GM21367 (cell line): Measurements from ENCODE around the gene COL3A1.

Experiments
- ATAC-seq: cut with Tn5 transposase; IDR thresholded peaks from one replicate; pipeline ENCODE4 v1.9.1; 2021; ENCODE audit not compliant: unreplicated experiment

Gene COL3A1

DNA sequence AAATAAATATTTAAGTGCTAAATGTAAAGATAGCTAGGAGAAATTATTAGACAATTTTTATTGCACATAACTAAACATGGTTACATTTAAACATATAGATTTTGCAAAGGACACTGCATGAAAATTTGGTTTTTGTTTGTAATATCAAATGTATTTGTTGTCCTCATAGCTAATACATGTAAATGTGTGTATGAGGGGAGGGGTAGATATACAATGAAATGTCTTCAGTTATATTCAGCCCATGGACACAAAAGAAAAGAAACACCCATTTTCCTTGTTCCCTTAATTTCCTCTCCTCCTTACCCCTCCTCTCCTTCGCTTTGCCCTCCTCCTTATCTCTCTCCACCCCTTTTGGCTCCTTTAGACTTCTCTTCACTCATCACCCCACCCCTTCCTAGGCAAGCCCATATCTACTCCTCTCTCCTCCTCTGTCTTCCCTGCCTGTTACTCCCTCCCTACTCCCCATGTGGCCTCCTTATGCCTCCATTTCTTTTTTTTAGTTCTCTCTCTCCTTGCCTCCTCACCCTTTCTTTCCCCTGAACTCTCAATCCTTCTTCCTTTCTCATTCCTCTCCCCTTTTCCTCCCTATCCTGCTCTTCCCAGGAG, 1.4 kb downstream of the COL3A1 start:
- ATAC-seq = no peak

DNA sequence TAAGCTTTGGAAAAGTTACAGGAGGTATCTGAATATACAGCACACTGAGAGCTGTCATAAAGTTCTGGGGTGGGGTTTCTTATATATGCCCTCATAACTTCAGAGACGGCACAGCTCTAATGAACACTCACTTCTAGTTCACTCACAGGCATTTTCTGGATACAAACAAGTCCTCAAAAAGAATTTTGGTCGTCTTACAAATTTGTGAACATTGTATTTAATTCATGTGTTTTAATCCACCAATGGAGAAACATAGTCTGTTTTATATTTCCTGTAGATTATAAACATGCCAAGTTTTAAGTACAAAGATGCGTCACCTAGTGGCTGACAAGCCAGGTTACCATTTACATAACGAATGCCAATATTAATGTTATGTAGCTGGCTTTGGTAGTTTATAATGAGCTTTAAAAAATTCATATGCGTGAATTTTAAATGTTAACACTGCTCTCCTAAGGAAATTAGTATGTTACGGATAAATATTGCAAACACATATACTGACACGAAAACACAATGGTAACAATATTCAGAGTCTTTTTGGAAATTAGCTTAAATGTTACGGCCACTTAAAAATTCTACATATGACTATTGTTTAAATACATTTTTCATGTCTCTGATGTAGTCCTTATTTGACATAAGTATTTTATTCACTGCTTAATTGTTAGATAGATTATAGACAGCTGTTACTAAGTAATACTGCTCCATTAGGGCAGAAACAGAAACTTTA, 2.5 kb downstream of the COL3A1 start:
- no peak for ATAC-seq

DNA sequence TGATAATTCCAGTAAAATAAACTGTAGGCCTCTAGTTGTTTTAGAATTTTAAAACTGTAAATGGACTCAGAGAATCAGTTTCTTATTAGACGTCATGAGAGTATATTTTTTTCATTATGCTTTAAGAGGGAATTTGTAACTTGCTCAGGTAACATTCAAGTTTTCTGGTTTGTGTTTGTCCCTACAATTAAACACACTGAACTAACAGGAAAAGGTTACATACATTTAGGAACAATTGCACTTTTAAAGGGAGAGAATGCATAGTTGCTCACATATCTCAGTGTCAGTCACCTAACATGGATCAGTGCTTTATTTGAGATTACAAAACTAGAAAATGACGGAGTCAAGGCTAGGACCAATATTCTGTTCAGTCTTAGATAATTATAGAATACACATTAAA, 3.1 kb downstream of the COL3A1 start:
- ATAC-seq = no peak

DNA sequence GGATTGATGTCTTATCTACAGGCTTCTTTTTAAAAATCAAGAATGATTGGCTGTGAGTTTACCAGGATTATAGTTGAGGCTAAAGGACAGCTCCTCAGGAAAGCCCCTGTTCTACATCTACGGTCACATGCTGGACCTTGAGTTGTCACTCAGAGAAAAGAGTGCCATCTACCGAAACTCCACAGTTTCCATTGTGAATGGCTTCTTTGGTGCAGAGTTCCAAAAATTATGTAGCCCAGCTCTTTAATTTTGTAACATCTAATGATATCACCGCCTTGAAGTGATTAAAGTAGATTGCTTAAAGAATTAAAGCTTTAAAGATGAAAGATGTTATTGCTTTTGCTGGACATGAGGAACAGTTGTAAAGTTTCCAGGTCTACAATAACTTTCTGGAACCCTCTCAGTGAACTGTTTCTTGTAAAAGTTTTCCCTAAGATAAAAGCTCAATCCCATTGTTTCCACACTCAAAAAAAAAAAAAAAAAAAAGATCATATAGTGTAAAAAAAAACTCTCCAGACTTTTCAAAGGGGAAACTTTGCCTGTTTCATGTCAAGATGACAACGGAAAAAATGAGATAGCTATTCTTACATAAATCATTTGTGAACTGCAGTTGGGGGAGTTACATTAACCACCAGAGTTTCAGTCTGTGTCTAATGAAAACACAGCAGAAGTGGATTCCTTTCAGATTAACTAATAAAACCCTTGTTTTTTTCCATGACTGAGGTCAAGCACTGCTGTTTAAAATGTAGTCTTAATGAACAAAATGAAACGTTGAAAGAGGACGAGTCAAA, 4.3 kb downstream of the COL3A1 start:
- ATAC-seq = peak; percentile 88

DNA sequence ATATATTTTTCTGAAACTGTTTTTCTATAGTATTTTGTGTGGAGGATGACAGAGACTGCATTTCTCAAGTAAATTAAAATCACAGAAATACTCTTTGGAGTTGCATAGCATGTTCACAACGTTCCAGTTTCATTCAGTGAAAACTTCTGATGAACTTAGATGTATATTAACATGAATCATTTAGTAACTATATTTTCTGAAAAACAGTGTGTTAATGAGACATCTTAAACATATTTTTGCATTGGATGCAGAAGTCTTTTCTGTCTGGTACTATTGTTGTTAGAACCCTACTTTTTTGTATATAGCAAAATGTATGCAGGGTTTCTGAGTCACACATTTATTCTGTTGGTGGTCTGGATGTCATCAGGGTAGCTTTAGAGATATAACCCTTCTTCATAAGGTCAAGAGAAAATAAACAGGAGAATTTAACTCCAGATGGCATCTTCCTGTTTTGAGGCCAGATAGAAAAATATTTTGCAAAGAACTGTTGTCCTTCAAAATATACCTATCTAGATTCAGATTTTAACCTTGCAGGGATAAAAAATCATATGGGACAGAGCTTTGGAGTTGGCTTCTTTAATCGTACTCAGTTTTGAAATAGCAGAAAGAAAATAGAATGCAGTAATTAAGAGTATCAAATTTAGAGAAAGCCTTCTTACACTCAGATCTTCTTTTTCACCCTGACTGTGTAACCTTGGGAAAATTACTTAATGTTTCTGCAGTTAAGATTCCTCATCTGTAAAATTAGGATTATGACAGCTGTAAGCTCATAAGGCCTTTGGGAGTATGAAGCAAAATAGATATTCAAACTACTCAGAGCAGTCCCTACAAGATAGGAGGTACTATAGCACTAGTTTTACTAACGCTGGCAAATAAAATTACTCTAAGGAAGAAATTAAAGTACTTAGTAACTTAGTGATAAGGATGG, 5.3 kb downstream of the COL3A1 start:
- no peak for ATAC-seq

DNA sequence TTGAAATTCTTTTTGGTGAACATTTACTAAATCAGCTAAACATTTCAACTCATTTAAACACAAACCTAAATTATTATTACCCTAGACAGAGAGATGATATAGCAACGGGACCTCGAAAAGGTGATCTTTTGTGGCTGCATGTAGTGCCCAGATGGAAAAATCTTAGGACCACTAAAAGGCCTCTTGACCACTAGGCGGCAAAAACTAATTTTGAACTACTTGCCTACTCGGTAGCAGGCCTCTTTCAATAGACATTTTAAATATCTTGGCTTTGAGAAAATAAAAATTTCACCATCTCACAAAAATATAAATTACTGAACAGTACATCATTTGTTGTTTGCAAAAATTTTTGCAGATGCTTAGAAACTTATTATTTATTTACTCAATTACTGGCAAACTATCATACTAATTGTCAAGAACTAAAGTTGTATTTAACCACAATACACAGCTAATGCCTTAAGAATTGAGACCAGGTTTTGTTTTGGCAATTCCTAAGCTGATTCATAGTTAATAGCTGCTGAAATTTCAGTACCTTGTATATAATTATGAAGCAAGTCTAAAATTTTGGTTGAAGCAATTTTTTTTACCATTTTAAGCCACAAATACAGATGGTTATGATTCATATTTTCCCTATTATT, 9.4 kb downstream of the COL3A1 start:
- ATAC-seq = no peak

DNA sequence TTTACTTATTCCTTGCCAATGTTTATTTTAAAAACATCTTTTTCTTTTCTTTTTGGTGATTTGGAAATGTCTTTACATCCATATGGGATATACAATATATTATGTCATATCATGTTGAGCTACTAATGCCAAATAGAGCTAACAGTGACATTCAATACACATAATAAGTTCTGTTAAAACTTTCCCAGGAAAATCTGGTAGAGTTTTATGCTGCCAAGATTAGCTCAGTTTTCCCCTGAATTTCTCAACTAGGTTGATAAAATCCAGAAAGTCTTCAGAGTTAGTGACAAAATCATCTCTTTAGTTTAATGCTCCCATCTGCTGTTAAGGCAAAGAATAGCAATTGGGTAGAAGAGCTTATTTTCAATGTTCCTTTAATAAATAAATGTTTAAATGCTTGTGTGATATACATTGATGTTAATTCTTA, 9.9 kb downstream of the COL3A1 start:
- ATAC-seq = no peak

DNA sequence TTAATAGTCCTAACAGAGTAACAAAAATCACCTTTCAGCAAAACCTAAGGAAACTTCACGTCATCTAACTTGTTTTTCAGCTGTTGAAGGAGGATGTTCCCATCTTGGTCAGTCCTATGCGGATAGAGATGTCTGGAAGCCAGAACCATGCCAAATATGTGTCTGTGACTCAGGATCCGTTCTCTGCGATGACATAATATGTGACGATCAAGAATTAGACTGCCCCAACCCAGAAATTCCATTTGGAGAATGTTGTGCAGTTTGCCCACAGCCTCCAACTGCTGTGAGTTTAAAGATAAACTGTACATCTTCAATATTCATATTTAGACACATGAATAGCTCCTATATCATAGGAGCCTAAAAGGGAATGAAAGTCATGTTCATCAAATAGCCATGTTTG, 10.5 kb downstream of the COL3A1 start:
- ATAC-seq = no peak

DNA sequence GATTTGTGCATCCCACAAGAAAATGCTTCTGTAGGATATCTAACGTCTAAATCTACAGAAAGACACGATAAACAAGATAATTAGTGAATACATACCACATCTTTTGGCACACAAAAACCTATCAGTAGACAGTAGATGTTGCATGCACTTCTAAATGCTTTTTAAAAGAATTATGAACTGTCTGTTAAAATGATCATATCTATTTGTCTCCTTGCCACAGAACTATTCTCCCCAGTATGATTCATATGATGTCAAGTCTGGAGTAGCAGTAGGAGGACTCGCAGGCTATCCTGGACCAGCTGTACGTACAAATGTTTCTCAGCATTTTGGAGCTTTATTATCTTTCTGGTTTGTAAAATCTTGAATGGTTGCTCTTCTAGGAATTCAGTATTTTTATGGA, 12.7 kb downstream of the COL3A1 start:
- ATAC-seq = no peak

DNA sequence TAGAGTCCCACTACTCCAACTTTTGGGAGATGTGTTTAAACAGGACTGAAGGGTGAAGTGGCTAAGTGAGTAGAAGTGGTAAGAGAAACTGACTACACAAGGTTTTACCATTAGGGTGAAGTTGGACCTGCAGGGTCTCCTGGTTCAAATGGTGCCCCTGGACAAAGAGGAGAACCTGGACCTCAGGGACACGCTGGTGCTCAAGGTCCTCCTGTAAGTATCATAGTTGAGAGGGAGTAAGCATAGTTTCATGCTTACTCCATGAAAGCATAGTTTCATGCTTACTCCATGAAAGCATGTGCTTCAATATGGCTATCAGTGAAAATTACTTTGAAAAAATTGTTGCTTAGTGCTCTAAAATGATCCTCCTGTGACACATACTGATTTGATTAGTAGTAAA, 19.1 kb downstream of the COL3A1 start:
- no peak for ATAC-seq

DNA sequence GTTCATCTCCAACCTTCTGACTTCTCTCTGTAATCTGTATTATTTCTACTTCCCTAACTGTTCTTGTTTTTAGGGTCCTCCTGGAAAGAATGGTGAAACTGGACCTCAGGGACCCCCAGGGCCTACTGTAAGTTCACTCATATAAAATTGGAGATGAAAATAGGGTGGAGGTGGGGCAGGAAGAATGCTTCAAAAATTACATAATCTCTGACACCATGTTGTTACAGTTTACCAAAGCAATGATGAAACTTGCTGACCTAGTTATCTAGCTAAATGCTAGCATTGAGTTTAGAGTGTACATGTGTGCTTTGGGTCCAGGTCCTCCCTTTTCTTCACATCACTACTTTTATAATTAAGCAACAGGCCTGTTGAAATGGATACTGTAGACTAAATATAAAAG, 23.1 kb downstream of the COL3A1 start:
- no peak for ATAC-seq

DNA sequence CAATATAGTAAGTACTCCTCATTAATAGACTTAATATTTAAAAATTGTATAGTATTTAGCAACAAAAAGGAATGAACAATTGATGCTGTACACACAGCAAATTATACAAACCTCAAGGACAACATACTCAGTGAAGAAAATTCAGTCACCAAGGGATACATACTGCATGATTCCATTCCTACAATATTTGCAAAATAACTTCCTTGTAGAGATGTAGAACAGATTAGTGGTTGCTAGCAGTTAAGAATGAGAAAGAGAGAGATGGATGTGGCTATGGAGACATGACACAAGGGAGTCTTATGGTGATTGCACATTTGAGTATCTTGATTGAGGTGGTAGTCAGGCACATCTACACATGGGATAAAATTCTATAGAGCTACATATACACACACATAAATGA, 26.0 kb downstream of the COL3A1 start:
- no peak for ATAC-seq

DNA sequence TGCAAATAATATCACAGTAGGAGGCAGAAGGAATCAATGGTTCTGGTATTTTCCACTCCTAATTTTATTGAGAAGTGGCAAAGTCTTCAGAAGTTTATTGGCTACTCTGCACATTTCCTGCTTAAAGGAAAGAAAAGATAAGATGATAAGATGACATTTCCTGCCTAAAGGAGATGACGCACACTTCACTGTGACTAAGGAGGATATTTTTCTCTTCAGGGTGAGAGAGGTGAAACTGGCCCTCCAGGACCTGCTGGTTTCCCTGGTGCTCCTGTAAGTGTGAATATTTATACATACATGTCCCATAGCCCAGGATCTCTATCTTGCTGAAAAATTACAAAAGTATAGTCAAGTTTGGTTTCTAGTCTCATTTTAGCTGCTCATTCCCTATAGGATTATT, 27.9 kb downstream of the COL3A1 start:
- ATAC-seq = no peak

DNA sequence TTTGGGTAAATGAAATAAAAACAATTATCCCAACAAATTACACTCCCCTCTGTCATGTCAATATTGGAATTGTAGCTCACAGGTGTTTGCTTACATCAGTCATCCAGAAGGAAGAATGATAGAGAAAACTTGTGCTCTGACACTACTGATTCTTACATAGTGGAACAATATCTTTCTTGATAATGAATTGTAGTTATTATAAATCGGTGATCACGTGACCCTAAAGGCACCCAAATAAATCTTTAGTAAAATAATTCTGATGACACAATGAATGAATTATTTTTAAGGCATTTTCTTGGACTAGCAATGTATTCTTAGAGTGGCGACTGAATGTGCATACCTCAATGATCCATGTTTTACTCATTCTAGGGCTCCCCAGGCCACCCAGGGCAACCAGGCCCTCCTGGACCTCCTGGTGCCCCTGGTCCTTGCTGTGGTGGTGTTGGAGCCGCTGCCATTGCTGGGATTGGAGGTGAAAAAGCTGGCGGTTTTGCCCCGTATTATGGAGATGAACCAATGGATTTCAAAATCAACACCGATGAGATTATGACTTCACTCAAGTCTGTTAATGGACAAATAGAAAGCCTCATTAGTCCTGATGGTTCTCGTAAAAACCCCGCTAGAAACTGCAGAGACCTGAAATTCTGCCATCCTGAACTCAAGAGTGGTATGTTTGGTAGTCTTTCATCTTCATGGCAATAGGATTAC, 34.5 kb downstream of the COL3A1 start:
- ATAC-seq = no peak

DNA sequence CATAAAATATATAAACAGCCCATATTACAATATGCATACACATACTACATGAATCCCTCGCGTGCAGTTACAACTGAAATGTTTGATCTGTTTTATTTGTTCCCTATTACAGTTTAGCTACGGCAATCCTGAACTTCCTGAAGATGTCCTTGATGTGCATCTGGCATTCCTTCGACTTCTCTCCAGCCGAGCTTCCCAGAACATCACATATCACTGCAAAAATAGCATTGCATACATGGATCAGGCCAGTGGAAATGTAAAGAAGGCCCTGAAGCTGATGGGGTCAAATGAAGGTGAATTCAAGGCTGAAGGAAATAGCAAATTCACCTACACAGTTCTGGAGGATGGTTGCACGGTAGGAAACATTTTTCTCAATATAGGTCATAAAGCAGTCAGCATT, 36.4 kb downstream of the COL3A1 start:
- ATAC-seq = no peak

DNA sequence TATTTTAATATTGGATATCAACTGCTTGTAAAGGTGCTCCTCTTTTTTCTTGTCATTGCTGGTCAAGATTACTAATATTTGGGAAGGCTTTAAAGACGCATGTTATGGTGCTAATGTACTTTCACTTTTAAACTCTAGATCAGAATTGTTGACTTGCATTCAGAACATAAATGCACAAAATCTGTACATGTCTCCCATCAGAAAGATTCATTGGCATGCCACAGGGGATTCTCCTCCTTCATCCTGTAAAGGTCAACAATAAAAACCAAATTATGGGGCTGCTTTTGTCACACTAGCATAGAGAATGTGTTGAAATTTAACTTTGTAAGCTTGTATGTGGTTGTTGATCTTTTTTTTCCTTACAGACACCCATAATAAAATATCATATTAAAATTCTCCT, 38.2 kb downstream of the COL3A1 start:
- no peak for ATAC-seq

DNA sequence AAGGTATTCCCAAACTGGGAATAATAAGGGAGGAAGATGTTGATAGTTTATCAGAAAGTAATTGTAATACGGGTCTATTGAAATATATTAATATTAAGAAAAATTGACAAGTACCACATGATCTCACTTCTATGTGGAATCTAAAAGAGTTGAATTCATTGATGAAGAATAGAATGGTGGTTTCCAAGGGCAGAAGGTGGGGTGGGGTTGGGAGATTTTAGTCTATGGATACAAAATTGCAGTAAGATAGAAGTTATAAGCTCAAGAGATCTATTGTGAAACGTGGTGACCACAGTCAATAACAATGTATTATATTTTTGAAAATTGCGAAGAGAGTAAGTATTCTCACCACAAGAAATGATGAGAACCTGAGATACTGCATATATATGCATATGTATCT, 38.9 kb downstream of the COL3A1 start:
- ATAC-seq = no peak

DNA sequence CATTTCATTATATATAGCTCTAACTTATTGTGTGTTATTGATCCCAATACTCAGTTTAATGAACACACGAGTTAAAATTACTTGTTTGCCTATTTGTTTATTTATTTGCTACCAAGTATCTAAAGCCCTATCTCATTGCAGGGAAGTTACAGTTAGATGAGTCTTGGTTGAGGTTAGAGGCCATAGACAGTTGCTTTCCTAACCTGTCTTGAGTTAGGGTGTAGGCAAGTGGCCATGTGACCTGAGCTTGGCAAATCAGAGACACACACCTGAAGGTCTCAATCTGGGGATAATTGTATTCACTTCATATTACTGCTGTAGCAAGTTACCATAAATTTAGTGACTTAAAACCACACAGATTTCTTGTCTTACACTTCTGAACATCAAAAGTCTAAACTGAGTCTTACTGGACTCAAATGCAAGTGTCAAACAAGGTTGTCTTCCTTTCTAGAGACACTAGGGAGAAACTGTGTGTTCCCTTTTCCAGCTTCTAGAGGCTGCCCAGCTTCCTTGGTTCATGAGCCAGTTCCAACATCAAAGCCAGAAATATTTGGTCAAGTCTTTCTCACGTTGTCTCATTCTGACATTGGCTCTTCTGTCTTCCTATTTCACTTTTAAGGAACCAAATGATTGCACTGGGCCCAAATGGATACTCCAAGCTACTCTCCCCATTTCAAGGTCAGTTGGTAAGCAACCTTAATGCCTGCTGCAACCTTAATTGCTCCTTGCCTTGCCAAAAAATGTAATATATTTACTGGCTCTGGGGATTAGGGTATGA, 39.7 kb downstream of the COL3A1 start:
- ATAC-seq = no peak

DNA sequence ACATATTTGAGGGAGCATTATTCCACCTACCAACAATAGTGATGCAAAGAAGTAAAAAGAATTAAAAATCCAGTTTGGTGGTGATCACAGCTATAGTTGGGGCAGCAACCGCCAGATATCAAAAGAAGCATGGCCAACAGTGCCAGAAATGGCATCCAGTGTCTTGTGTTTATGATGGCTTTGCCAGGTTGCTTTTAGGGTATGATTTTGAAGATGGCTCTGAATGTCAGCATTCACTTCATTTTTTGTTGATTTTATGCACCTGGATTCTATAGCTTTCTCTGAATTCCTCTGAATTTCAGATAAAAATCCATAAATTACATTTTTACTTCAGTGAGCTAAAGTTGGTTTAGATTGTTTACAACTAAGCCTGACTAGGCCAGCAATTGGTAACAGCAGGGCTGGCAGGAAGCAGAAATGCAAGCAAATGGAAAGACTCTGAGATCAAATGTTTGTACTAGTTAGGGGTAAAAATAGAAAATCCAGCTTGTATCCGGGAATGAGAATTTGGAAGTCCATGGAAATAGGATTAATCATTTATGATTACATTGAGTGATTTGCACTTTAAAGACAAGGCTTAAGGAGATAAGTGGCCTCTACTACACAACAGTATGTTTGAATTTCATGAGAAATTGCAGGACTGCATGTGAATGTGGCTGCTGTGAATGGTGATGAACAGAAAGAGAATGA, 40.4 kb downstream of the COL3A1 start:
- no peak for ATAC-seq
